NCI-H446 treated with DMSO at 0.1 percent for 48 hours (cell line): Measurements from ENCODE around the gene PDPR.
"Not testable (repeated sequence)": the region's sequence is repeated elsewhere in the genome, so short reads cannot be mapped to it uniquely, and the experiment has no call there.

Experiments used
- DNase-seq: peaks from one replicate; lab custom pipeline; 2025; lab: John Stamatoyannopoulos, UW

Gene PDPR

GRCh38 chr16:70113982-70114826, at the start of gene PDPR:
Gene PDPR, plus strand, starts transcription at chr16:70114332. Its CDS starts 6,161 bp downstream, at chr16:70120493.
- DNase-seq = peak; percentile 71

GRCh38 chr16:70064841-70065370, 49.2 kb upstream of the PDPR start:
- DNase-seq = not testable (repeated sequence)

- DNase-seq = not testable (repeated sequence)
Observed at GRCh38 chr16:70065376-70065745, 48.8 kb upstream of the PDPR start.

- peak; percentile 50 for DNase-seq
Observed at GRCh38 chr16:70065746-70066658, 48.1 kb upstream of the PDPR start.

GRCh38 chr16:70066751-70067150, 47.4 kb upstream of the PDPR start:
- DNase-seq = not testable (repeated sequence)

GRCh38 chr16:70079081-70079480, 35.1 kb upstream of the PDPR start:
- not testable (repeated sequence) for DNase-seq

- peak; percentile 55 for DNase-seq
Observed at GRCh38 chr16:70081219-70081618, 32.9 kb upstream of the PDPR start.

- DNase-seq = not testable (repeated sequence)
Observed at GRCh38 chr16:70083931-70084330, 30.2 kb upstream of the PDPR start.

- DNase-seq = not testable (repeated sequence)
Observed at GRCh38 chr16:70088160-70088559, 26.0 kb upstream of the PDPR start.

- DNase-seq = not testable (repeated sequence)
Observed at GRCh38 chr16:70088877-70089276, 25.3 kb upstream of the PDPR start.

- DNase-seq = not testable (repeated sequence)
Observed at GRCh38 chr16:70089289-70089688, 24.8 kb upstream of the PDPR start.

GRCh38 chr16:70091104-70091503, 23.0 kb upstream of the PDPR start:
- DNase-seq = not testable (repeated sequence)

GRCh38 chr16:70094096-70094495, 20.0 kb upstream of the PDPR start:
- DNase-seq = not testable (repeated sequence)

GRCh38 chr16:70109583-70110279, 4.4 kb upstream of the PDPR start:
- DNase-seq = not testable (repeated sequence)

- DNase-seq = not testable (repeated sequence)
Observed at GRCh38 chr16:70112162-70112561, 2.0 kb upstream of the PDPR start.

- not testable (repeated sequence) for DNase-seq
Observed at GRCh38 chr16:70113599-70113981, 542 bp upstream of the PDPR start.

GRCh38 chr16:70118354-70118753, 4.2 kb downstream of the PDPR start:
- DNase-seq = not testable (repeated sequence)

- DNase-seq = not testable (repeated sequence)
Observed at GRCh38 chr16:70118776-70119175, 4.6 kb downstream of the PDPR start.

GRCh38 chr16:70120398-70120797, 6.3 kb downstream of the PDPR start:
- DNase-seq = not testable (repeated sequence)

- not testable (repeated sequence) for DNase-seq
Observed at GRCh38 chr16:70123822-70124221, 9.7 kb downstream of the PDPR start.

- DNase-seq = not testable (repeated sequence)
Observed at GRCh38 chr16:70126226-70126625, 12.1 kb downstream of the PDPR start.

GRCh38 chr16:70127706-70128105, 13.6 kb downstream of the PDPR start:
- not testable (repeated sequence) for DNase-seq
